ENCODE measurements around the gene FAM163B.

FAM163B gene

GRCh38 chr9:133583586-133583985 lies 25.6 kb downstream of the FAM163B start:
- DNase-seq (ENCODE audit: extremely low read depth in 1 of 2, low read depth in 1 of 2), result no peak

GRCh38 chr9:133583111-133583510 lies 26.1 kb downstream of the FAM163B start:
- no peak for DNase-seq (ENCODE audit: extremely low read depth in 1 of 2, low read depth in 1 of 2)

- DNase-seq (ENCODE audit: extremely low read depth in 1 of 2, low read depth in 1 of 2), result no peak
These were observed 26.6 kb downstream of the FAM163B start for GRCh38 chr9:133582501-133583045.

- DNase-seq (ENCODE audit: extremely low read depth in 1 of 2, low read depth in 1 of 2), result no peak
These were observed 27.5 kb downstream of the FAM163B start for GRCh38 chr9:133581513-133582343.

GRCh38 chr9:133581011-133581410 lies 28.2 kb downstream of the FAM163B start:
- no peak for DNase-seq (ENCODE audit: extremely low read depth in 1 of 2, low read depth in 1 of 2)

- no peak for DNase-seq (ENCODE audit: extremely low read depth in 1 of 2, low read depth in 1 of 2)
These were observed 28.8 kb downstream of the FAM163B start for GRCh38 chr9:133580419-133580738.

GRCh38 chr9:133579601-133580418 lies 29.4 kb downstream of the FAM163B start:
- no peak for DNase-seq (ENCODE audit: extremely low read depth in 1 of 2, low read depth in 1 of 2)

GRCh38 chr9:133578524-133579441 lies 30.4 kb downstream of the FAM163B start:
- DNase-seq (ENCODE audit: extremely low read depth in 1 of 2, low read depth in 1 of 2), result no peak

GRCh38 chr9:133577737-133578112 lies 31.5 kb downstream of the FAM163B start:
- no peak for DNase-seq (ENCODE audit: extremely low read depth in 1 of 2, low read depth in 1 of 2)

- no peak for DNase-seq (ENCODE audit: extremely low read depth in 1 of 2, low read depth in 1 of 2)
These were observed 32.1 kb downstream of the FAM163B start for GRCh38 chr9:133576875-133577736.

- DNase-seq (ENCODE audit: extremely low read depth in 1 of 2, low read depth in 1 of 2), result no peak
These were observed 32.9 kb downstream of the FAM163B start for GRCh38 chr9:133576031-133576874.

GRCh38 chr9:133575186-133576030 lies 33.8 kb downstream of the FAM163B start:
- no peak for DNase-seq (ENCODE audit: extremely low read depth in 1 of 2, low read depth in 1 of 2)

- DNase-seq (ENCODE audit: extremely low read depth in 1 of 2, low read depth in 1 of 2), result no peak
These were observed 34.4 kb downstream of the FAM163B start for GRCh38 chr9:133574771-133575170.

GRCh38 chr9:133573791-133574515 lies 35.2 kb downstream of the FAM163B start:
- no peak for DNase-seq (ENCODE audit: extremely low read depth in 1 of 2, low read depth in 1 of 2)

- no peak for DNase-seq (ENCODE audit: extremely low read depth in 1 of 2, low read depth in 1 of 2)
These were observed 36.3 kb downstream of the FAM163B start for GRCh38 chr9:133572821-133573361.

- DNase-seq (ENCODE audit: extremely low read depth in 1 of 2, low read depth in 1 of 2), result no peak
These were observed 37.1 kb downstream of the FAM163B start for GRCh38 chr9:133571896-133572595.
